A673 (cell line): ENCODE data around the gene ZNF554. TPM values are rescaled to one million over a fixed set of nuclear protein-coding genes. Genes with fewer than 3 reads are reported as not detected.

Source experiments
- BruUV-seq: library from RNA; stranded (reverse); fragments of 400-500 nt; replicated peaks from 2 replicates; lab custom pipeline; 2021; lab: Mats Ljungman, UMichigan
- CTCF ChIA-PET: fragments of 300-600 bp; sonication (Branson Sonifier 250); formaldehyde crosslinking; loops from one replicate; lab custom pipeline; 2022; ENCODE audit warnings: antibody characterized with exemption; lab: Charles Lee
- POLR2A ChIA-PET: fragments of 300-600 bp; sonication (Branson Sonifier 250); formaldehyde crosslinking; loops from one replicate; lab custom pipeline; 2022; ENCODE audit warnings: antibody characterized with exemption; ENCODE audit not compliant: low non-redundant PET; lab: Charles Lee
- DNase-seq: peaks from one replicate; pipeline ENCODE4 v3.0.0-alpha.2; 2015; ENCODE audit warnings: low spot score
- H3K27ac ChIP-seq: fragments of 200-600 bp; sonication (generic); 2 replicates; pipeline ENCODE4 v1.5.1; 2016; ENCODE audit warnings: mixed run types, low read depth, mild to moderate bottlenecking, mixed read lengths, antibody characterized with exemption, low read length; ENCODE audit not compliant: poor library complexity, severe bottlenecking
- H3K27me3 ChIP-seq: fragments of 200-600 bp; sonication (generic); replicated peaks from 2 replicates; pipeline ENCODE4 v1.6.1; 2017; ENCODE audit warnings: mixed run types, low read depth, mild to moderate bottlenecking, mixed read lengths, antibody characterized with exemption, low read length; ENCODE audit not compliant: insufficient read depth, poor library complexity
- H3K36me3 ChIP-seq: fragments of 200-600 bp; sonication (generic); 2 replicates; pipeline ENCODE4 v1.6.1; 2016; ENCODE audit warnings: mixed run types, mild to moderate bottlenecking, mixed read lengths, antibody characterized with exemption, low read length; ENCODE audit not compliant: insufficient read depth, poor library complexity, severe bottlenecking
- H3K4me1 ChIP-seq: fragments of 200-600 bp; sonication (generic); 2 replicates; pipeline ENCODE4 v1.6.1; 2017; ENCODE audit warnings: mixed run types, mild to moderate bottlenecking, mixed read lengths, antibody characterized with exemption, low read length; ENCODE audit not compliant: insufficient read depth, poor library complexity, severe bottlenecking
- H3K4me3 ChIP-seq: fragments of 200-600 bp; sonication (generic); 2 replicates; pipeline ENCODE4 v1.5.1; 2016; ENCODE audit warnings: low read depth, mixed run types, mild to moderate bottlenecking, mixed read lengths, low read length; ENCODE audit not compliant: poor library complexity, severe bottlenecking
- H3K9me3 ChIP-seq: fragments of 200-600 bp; sonication (generic); 2 replicates; pipeline ENCODE4 v1.6.1; 2016; ENCODE audit warnings: mixed run types, low read depth, mild to moderate bottlenecking, mixed read lengths, antibody characterized with exemption, low read length; ENCODE audit not compliant: poor library complexity, severe bottlenecking
- EZH2 ChIP-seq: fragments of 200-600 bp; sonication (generic); IDR thresholded peaks from 2 replicates; pipeline ENCODE4 v1.6.1; 2017; ENCODE audit warnings: borderline replicate concordance, low read depth, mild to moderate bottlenecking, mixed read lengths, antibody characterized with exemption, low read length; ENCODE audit not compliant: poor library complexity, severe bottlenecking
- intact Hi-C: fragments of 100-400 bp; cut with micrococcal nuclease; formaldehyde crosslinking; loops from one replicate; pipeline ENCODE4 v1.10.0; 2022; ENCODE audit not compliant: unreplicated experiment
- total RNA-seq: library from RNA; stranded (reverse); gene quantifications from 2 replicates; pipeline ENCODE4 v1.2.3, GENCODE V29; 2021
- TF ChIP-seq, protein P1 (sequence below): fragments of 300-800, 200-600 bp; sonication (generic); conservative IDR thresholded peaks from 2 replicates; pipeline ENCODE4 v1.5.1; 2017; ENCODE audit warnings: low read depth, mild to moderate bottlenecking, antibody characterized with exemption, low read length, moderate library complexity, mixed read lengths

ZNF554 gene
- total RNA-seq, 1 experiment from 2014 or later = 3.5 TPM

DNA sequence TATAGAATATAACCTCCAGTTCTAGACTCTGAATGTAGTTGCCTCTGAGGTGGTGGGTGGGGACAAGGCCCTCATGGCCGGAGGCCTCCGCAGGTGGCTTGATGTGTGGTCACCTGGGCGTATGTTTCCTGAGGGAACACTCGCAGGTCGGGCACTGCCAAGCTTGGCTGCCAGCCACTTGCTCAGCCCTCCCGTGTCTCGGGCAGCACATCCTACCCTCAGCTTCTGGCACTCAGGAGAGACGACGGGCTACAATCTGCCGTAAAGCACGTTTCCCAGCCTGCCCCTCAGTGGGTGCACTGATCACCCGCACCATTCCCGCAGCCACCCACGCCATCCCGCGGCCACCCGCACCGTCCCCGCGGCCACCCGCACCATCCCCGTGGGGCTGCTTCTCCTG is 19.2 kb upstream of the ZNF554 start:
- ChIA-PET POLR2A (no interaction called here), CTCF (no interaction called here)
- DNase-seq = no peak
- intact Hi-C loops = no loop called here
- no TSS peak for BruUV-seq
- Histone ChIP-seq H3K27me3 (no peaks in the 10 kb centered on the region), H3K27ac (no peak overlapping the region), H3K4me3 (no peak overlapping the region), H3K36me3 (peaks cover 51% of the 10 kb centered on the region), H3K9me3 (no peaks in the 10 kb centered on the region), H3K4me1 (peaks cover 5% of the 10 kb centered on the region)
- TF ChIP-seq, protein P1, sequence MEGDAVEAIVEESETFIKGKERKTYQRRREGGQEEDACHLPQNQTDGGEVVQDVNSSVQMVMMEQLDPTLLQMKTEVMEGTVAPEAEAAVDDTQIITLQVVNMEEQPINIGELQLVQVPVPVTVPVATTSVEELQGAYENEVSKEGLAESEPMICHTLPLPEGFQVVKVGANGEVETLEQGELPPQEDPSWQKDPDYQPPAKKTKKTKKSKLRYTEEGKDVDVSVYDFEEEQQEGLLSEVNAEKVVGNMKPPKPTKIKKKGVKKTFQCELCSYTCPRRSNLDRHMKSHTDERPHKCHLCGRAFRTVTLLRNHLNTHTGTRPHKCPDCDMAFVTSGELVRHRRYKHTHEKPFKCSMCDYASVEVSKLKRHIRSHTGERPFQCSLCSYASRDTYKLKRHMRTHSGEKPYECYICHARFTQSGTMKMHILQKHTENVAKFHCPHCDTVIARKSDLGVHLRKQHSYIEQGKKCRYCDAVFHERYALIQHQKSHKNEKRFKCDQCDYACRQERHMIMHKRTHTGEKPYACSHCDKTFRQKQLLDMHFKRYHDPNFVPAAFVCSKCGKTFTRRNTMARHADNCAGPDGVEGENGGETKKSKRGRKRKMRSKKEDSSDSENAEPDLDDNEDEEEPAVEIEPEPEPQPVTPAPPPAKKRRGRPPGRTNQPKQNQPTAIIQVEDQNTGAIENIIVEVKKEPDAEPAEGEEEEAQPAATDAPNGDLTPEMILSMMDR = no peak
- no peak for TF ChIP-seq EZH2

DNA sequence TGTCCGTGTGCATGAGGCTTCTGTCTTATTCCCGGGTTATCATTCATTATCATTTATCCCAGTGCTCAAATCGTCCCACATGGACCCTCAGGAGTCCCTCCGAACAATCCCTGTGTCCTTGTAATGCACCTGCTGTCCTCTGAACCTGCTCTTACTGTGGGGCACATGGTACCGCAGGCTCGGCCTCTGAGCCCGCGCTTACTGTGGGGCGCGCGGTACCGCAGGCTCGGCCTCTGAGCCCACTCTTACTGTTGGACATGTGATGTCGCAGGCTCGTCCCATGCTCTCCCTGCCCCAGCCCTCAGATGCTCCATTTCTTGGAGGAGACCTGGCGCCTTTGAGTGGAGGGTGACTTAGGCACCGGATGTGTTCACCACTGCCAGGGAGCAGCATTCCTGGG is 16.8 kb upstream of the ZNF554 start:
- Histone ChIP-seq H3K4me1 (peaks cover 5% of the 10 kb centered on the region), H3K4me3 (no peak overlapping the region), H3K27ac (no peak overlapping the region), H3K9me3 (no peaks in the 10 kb centered on the region), H3K36me3 (peaks cover 39% of the 10 kb centered on the region), H3K27me3 (no peaks in the 10 kb centered on the region)
- ChIA-PET CTCF (no interaction called here), POLR2A (no interaction called here)
- BruUV-seq = no TSS peak
- intact Hi-C loops = no loop called here
- no peak for TF ChIP-seq EZH2
- TF ChIP-seq, protein P1 = no peak
- DNase-seq = no peak

DNA sequence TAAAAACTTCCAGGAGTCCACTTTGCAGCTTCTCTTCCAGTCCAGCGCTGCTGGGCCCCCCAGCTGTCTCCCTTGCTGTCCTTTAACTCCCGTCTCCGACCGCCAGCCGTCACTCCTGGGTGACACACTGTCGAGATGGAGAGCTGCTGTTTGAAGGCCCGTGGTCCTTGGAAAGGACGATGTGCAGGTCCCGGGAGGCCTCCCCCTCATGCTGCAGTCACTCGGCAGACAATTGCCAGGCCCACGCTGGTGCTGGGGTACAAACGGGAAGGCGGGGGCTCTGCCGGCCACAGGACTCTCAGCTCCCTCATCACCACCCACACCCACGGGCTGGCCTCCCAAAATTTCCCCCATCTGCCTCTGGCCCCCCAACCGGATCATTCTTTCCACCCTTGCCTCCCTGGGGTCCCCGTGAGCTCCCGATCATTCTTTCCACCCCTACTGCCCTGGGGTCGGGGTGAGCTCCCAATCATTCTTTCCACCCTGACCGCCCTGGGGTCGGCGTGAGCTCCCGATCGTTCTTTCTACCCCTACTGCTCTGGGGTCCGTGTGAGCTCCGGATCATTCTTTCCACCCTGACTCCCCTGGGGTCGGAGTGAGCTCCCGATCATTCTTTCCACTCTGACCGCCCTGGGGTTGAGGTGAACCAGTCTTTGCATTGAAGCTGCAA is 16.0 kb upstream of the ZNF554 start:
- DNase-seq = no peak
- H3K4me1 ChIP-seq = peaks cover 5% of the 10 kb centered on the region
- no peaks in the 10 kb centered on the region for H3K27me3 ChIP-seq
- TF ChIP-seq, protein P1 = no peak
- TF ChIP-seq EZH2 = no peak
- POLR2A ChIA-PET = no interaction called here
- BruUV-seq = no TSS peak
- H3K36me3 ChIP-seq = peaks cover 33% of the 10 kb centered on the region
- CTCF ChIA-PET = no interaction called here
- no peak overlapping the region for H3K4me3 ChIP-seq
- intact Hi-C loops = no loop called here
- no peak overlapping the region for H3K27ac ChIP-seq
- H3K9me3 ChIP-seq = no peaks in the 10 kb centered on the region
